CD8-positive, alpha-beta memory T cell (primary cell): Measurements from ENCODE around the gene SNRPA. TPM values are rescaled to one million over a fixed set of nuclear protein-coding genes. Genes with fewer than 3 reads are reported as not detected.

Experiments
- CTCF ChIA-PET: fragments of 350-600 bp; sonication (Branson Sonifier 250); formaldehyde crosslinking; loops from one replicate; lab custom pipeline; 2021; ENCODE audit warnings: antibody characterized with exemption; lab: Charles Lee
- POLR2A ChIA-PET: fragments of 350-600 bp; sonication (Branson Sonifier 250); formaldehyde crosslinking; loops from one replicate; lab custom pipeline; 2021; ENCODE audit warnings: antibody characterized with exemption; lab: Charles Lee
- DNase-seq, 5 donors: peaks; one replicate each; pipeline versions ENCODE4 v3.0.0 to v3.0.0-alpha.2; 2020 to 2022; ENCODE audit warnings: mixed read lengths in 1 of 5
- H3K27ac ChIP-seq: one replicate; pipeline ENCODE4 v1.7.0; 2013; ENCODE audit warnings: low read depth, mild to moderate bottlenecking, low read length, moderate library complexity
- H3K27me3 ChIP-seq: 2 replicates; pipeline ENCODE4 v1.7.0; 2013; ENCODE audit warnings: low read length, mild to moderate bottlenecking; ENCODE audit not compliant: insufficient read depth, poor library complexity, severe bottlenecking
- H3K36me3 ChIP-seq: 2 replicates; pipeline ENCODE4 v1.7.0; 2013; ENCODE audit warnings: mild to moderate bottlenecking, low read length, moderate library complexity; ENCODE audit not compliant: insufficient read depth
- H3K4me1 ChIP-seq: 2 replicates; pipeline ENCODE4 v1.7.0; 2013; ENCODE audit warnings: mild to moderate bottlenecking, low read length, moderate library complexity; ENCODE audit not compliant: insufficient read depth
- H3K4me3 ChIP-seq: 2 replicates; pipeline ENCODE4 v1.7.0; 2013; ENCODE audit warnings: mild to moderate bottlenecking, low read length
- H3K9me3 ChIP-seq: 2 replicates; pipeline ENCODE4 v1.7.0; 2013; ENCODE audit warnings: mild to moderate bottlenecking, low read length
- H3K27ac Mint-ChIP-seq, 8 donors: one replicate each; pipeline ENCODE4 v1.8.0; 2020 to 2021; ENCODE audit warnings: mixed read lengths in 8 of 8, mild to moderate bottlenecking in 6 of 8, inconsistent platforms in 3 of 8, moderate library complexity in 3 of 8
- H3K27me3 Mint-ChIP-seq, 2 donors: one replicate each; pipeline ENCODE4 v1.8.0; 2020 to 2021; ENCODE audit warnings: mixed read lengths in 2 of 2, mild to moderate bottlenecking in 1 of 2, moderate library complexity in 1 of 2
- H3K36me3 Mint-ChIP-seq, 3 donors: one replicate each; pipeline ENCODE4 v1.8.0; 2020 to 2021; ENCODE audit warnings: mixed read lengths in 3 of 3, inconsistent platforms in 1 of 3, mild to moderate bottlenecking in 1 of 3
- H3K4me1 Mint-ChIP-seq, 3 donors: one replicate each; pipeline ENCODE4 v1.8.0; 2020 to 2021; ENCODE audit warnings: mixed read lengths in 3 of 3, inconsistent platforms in 1 of 3, mild to moderate bottlenecking in 1 of 3
- H3K4me3 Mint-ChIP-seq, 7 donors: one replicate each; pipeline ENCODE4 v1.8.0; 2020 to 2021; ENCODE audit warnings: mixed read lengths in 7 of 7, mild to moderate bottlenecking in 6 of 7, moderate library complexity in 4 of 7, inconsistent platforms in 2 of 7
- H3K9me3 Mint-ChIP-seq, 5 donors: one replicate each; pipeline ENCODE4 v1.8.0; 2020 to 2022; ENCODE audit warnings: mixed read lengths in 5 of 5, mild to moderate bottlenecking in 3 of 5, moderate library complexity in 2 of 5, inconsistent platforms in 1 of 5
- polyA plus RNA-seq: library from polyadenylated mRNA; unstranded; fragments of 300-500 nt; fragmentation: Illumina TruSeq; gene quantifications from one replicate; pipeline ENCODE4 v1.2.3, GENCODE V29; 2021
- total RNA-seq, 2 experiments: library from RNA; stranded (reverse); gene quantifications; one replicate each; pipeline ENCODE4 v1.2.3, GENCODE V29; 2021

The SNRPA gene
- total and polyA plus RNA-seq, 3 experiments from 2014 or later = 89.5 to 202 (median 202) TPM

GRCh38 chr19:40717325-40717879 is 33.6 kb upstream of the SNRPA start:
- ChIA-PET CTCF (interaction anchor here (0.6 to 1.6 kb wide), 4 partner anchors 35 to 102 kb away, joined by 3 to 4 read pairs (median 4); no protein-coding TSS in a partner anchor), POLR2A (interaction anchor here (0.5 to 2.2 kb wide), 4 partner anchors 60 to 545 kb away, joined by 8 to 19 read pairs (median 8); partner anchors contain the start of genes EGLN2 and RAB4B)
- Mint-ChIP-seq H3K9me3 (no peaks in the 10 kb centered on the region), H3K4me1 (peaks cover 62 to 85% (median 78%) of the 10 kb centered on the region in 3 donors), H3K36me3 (peaks cover 0 to 36% (median 7%) of the 10 kb centered on the region in 3 donors), H3K4me3 (peak overlapping the region; percentile 80 to 97 (median 89)), H3K27ac (peak overlapping the region in 6 of 8 donors; percentile 75 to 88 (median 82)), H3K27me3 (peaks cover 0 to 2% of the 10 kb centered on the region in 2 donors)
- Histone ChIP-seq H3K4me3 (peak overlapping the region; percentile 99), H3K4me1 (peaks cover 59% of the 10 kb centered on the region), H3K27ac (peak overlapping the region; percentile 98), H3K27me3 (no peaks in the 10 kb centered on the region), H3K9me3 (no peaks in the 10 kb centered on the region), H3K36me3 (no peaks in the 10 kb centered on the region)
- DNase-seq = no peak

DNA sequence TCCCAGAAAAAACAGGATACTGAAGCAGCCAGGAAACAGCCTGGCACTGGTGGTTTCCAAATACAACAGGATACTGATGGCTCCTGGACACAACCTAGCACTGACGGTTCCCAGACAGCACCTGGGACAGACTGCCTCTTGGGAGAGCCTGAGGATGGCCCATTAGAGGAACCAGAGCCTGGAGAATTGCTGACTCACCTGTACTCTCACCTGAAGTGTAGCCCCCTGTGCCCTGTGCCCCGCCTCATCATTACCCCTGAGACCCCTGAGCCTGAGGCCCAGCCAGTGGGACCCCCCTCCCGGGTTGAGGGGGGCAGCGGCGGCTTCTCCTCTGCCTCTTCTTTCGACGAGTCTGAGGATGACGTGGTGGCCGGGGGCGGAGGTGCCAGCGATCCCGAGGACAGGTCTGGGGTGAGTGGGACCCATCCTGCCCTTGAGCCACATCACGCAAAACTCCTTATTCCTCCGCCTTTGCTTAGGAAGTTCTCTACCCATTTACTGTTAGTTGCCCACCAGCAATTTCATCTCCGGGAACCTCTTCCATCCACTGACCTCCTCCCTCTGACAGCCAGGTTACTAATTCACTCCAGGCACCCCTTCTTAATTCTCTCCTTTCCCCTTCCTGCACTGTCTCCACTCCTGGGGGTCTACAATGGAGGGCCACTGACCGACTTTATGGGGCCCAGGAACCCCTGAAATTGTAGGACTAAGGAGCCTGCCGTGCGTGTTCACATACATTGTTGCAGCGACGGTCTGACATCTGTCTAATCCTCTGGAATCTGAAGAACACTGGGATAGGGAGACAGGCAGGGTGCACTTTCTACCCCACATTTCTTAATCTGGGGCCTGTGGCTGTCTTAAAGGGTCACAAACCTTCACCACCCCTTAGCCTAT is 32.9 kb upstream of the SNRPA start:
- Mint-ChIP-seq H3K4me1 (peaks cover 62 to 84% (median 78%) of the 10 kb centered on the region in 3 donors), H3K9me3 (no peaks in the 10 kb centered on the region), H3K4me3 (peak overlapping the region; percentile 80 to 97 (median 91)), H3K27ac (peak overlapping the region in 7 of 8 donors; percentile 67 to 99 (median 94)), H3K36me3 (peaks cover 0 to 35% (median 8%) of the 10 kb centered on the region in 3 donors), H3K27me3 (peaks cover 0 to 2% of the 10 kb centered on the region in 2 donors)
- CTCF ChIA-PET = interaction anchor here (1.1 to 1.6 kb wide), 3 partner anchors 10 to 101 kb away, joined by 3 to 4 read pairs (median 4); no protein-coding TSS in a partner anchor
- no peaks in the 10 kb centered on the region for H3K27me3 ChIP-seq
- H3K36me3 ChIP-seq = no peaks in the 10 kb centered on the region
- H3K9me3 ChIP-seq = no peaks in the 10 kb centered on the region
- H3K27ac ChIP-seq = peak overlapping the region; percentile 98
- POLR2A ChIA-PET = interaction anchor here (0.5 to 2.2 kb wide), 5 partner anchors 60 to 544 kb away, joined by 5 to 9 read pairs (median 8); partner anchors contain the start of genes EGLN2 and RAB4B
- peak in 1 of 5 donors; percentile 4 for DNase-seq
- H3K4me3 ChIP-seq = peak overlapping the region; percentile 99
- peaks cover 59% of the 10 kb centered on the region for H3K4me1 ChIP-seq

DNA sequence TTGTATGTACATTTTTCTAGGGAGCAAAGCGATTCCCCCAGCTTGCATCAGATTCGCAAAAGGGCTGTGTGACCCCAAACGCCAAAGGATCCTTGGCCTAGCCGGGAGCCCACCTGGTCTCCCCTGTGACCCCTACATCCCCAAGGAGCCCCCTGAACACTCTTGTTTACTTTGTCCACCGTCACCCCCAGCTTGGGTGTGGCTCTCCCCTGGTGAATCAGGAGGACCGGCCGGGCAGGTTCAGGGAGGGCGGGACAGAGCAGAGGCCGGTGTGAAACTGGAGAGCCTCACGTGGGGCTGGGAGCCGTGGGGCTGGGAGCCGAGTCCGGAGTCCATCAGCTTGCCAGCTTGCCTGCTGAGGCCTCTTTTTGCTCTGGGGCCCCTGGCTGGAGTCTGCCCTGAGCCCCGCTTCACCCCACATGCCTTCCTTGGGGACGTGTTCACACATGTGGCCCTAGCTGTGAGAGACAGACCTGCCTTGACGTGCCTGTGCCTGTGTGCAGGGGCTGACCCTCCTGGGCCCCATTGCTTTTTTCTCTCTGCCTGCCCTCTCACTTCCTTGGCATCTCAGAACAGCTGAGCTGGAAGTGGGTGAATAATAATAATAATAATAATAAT is 32.1 kb upstream of the SNRPA start:
- Mint-ChIP-seq H3K4me1 (peaks cover 62 to 84% (median 82%) of the 10 kb centered on the region in 3 donors), H3K36me3 (peaks cover 0 to 37% (median 8%) of the 10 kb centered on the region in 3 donors), H3K9me3 (no peaks in the 10 kb centered on the region), H3K4me3 (peak overlapping the region; percentile 80 to 97 (median 91)), H3K27me3 (peaks cover 0 to 2% of the 10 kb centered on the region in 2 donors), H3K27ac (peak overlapping the region; percentile 67 to 99 (median 90))
- Histone ChIP-seq H3K27ac (peak overlapping the region; percentile 98), H3K27me3 (no peaks in the 10 kb centered on the region), H3K4me1 (peaks cover 59% of the 10 kb centered on the region), H3K4me3 (peak overlapping the region; percentile 99), H3K36me3 (no peaks in the 10 kb centered on the region), H3K9me3 (no peaks in the 10 kb centered on the region)
- ChIA-PET CTCF (interaction anchor here (1.1 kb wide), 1 partner anchor 9 kb away, joined by 3 read pairs; no protein-coding TSS in a partner anchor), POLR2A (interaction anchor here (0.6 to 0.7 kb wide), 2 partner anchors 59 to 82 kb away, joined by 5 read pairs; partner anchors contain the start of gene RAB4B)
- no peak for DNase-seq

DNA sequence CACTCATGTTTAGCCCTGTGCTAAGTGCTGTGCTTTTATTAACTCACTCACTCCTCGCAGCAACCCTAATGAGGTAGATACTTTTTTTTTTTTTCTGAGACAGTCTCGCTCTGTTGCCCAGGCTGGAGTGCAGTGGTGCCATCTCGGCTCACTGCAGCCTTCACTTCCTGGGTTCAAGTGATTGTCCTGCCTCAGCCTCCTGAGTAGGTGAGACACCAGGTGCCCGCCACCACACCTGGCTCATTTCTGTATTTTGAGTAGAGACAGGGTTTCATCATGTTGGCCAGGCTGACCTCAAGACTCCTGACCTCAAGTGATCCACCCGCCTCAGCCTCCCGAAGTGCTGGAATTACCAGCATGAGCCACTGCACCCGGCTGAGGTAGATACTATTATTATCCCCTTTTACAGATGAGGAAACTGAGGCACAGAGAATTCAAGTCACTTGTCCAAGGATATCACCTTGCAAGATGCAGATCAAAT is 31.5 kb upstream of the SNRPA start:
- peak overlapping the region; percentile 98 for H3K27ac ChIP-seq
- Mint-ChIP-seq H3K9me3 (no peaks in the 10 kb centered on the region), H3K27me3 (peaks cover 0 to 2% of the 10 kb centered on the region in 2 donors), H3K36me3 (peaks cover 0 to 41% (median 10%) of the 10 kb centered on the region in 3 donors), H3K4me3 (peak overlapping the region; percentile 40 to 91 (median 54)), H3K27ac (peak overlapping the region in 5 of 8 donors; percentile 60 to 94 (median 73)), H3K4me1 (peaks cover 57 to 83% (median 81%) of the 10 kb centered on the region in 3 donors)
- no peaks in the 10 kb centered on the region for H3K36me3 ChIP-seq
- CTCF ChIA-PET = interaction anchor here (1.1 kb wide), 1 partner anchor 9 kb away, joined by 3 read pairs; no protein-coding TSS in a partner anchor
- H3K9me3 ChIP-seq = no peaks in the 10 kb centered on the region
- no peak for DNase-seq
- H3K4me1 ChIP-seq = peaks cover 55% of the 10 kb centered on the region
- POLR2A ChIA-PET = no interaction called here
- H3K4me3 ChIP-seq = no peak overlapping the region
- no peaks in the 10 kb centered on the region for H3K27me3 ChIP-seq

GRCh38 chr19:40721140-40721486 is 29.9 kb upstream of the SNRPA start:
- Histone ChIP-seq H3K4me3 (no peak overlapping the region), H3K9me3 (no peaks in the 10 kb centered on the region), H3K36me3 (no peaks in the 10 kb centered on the region), H3K4me1 (peaks cover 42% of the 10 kb centered on the region), H3K27me3 (no peaks in the 10 kb centered on the region), H3K27ac (no peak overlapping the region)
- Mint-ChIP-seq H3K4me3 (peak overlapping the region in 3 of 7 donors; percentile 51 to 79 (median 58)), H3K9me3 (no peaks in the 10 kb centered on the region), H3K27ac (peak overlapping the region in 3 of 8 donors; percentile 23 to 70 (median 60)), H3K36me3 (peaks cover 0 to 45% (median 13%) of the 10 kb centered on the region in 3 donors), H3K27me3 (peaks cover 0 to 2% of the 10 kb centered on the region in 2 donors), H3K4me1 (peaks cover 42 to 67% (median 67%) of the 10 kb centered on the region in 3 donors)
- DNase-seq = no peak
- CTCF ChIA-PET = interaction anchor here (0.6 to 1.5 kb wide), 2 partner anchors 9 to 67 kb away, joined by 3 to 5 read pairs; no protein-coding TSS in a partner anchor
- POLR2A ChIA-PET = interaction anchor here (0.6 kb wide), 1 partner anchor 31 kb away, joined by 11 read pairs; no protein-coding TSS in a partner anchor

DNA sequence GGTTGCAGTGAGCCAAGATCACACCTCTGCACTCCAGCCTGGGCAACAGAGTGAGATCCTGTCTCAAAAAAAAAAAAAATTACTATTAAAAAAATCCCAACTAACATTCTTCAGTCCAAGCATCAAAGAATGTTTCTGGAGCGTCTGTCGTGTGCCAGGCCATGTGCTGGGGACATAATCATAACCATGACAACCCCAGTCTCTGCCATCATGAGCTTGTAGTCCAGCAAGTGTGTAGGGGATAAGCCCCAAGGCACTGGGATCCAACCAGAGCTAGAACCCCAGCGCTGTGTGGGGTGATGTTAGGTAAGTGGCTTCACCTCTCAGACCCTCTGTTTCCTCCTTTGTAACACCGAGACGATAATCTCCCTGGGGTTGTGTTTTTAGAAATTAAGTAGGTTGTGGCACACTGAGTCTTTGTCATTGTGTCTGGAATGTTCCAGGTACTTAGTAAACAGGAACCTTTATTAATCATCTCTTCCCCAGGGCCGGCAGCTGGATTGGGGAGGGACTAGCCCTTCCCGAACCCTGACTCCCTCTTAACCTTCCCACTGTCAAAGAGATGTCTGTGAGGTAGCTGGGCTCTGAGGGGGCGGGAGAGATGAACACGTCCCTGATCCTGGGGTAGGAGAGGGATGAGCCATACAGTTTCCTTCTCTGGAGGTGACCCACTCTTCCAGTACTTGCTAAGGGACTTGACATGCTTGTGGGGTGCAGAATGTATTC is 28.9 kb upstream of the SNRPA start:
- Histone ChIP-seq H3K27ac (no peak overlapping the region), H3K27me3 (no peaks in the 10 kb centered on the region), H3K4me3 (no peak overlapping the region), H3K4me1 (peaks cover 37% of the 10 kb centered on the region), H3K36me3 (no peaks in the 10 kb centered on the region), H3K9me3 (no peaks in the 10 kb centered on the region)
- no peak for DNase-seq
- peaks cover 0 to 45% (median 13%) of the 10 kb centered on the region in 3 donors for H3K36me3 Mint-ChIP-seq
- peaks cover 35 to 61% (median 60%) of the 10 kb centered on the region in 3 donors for H3K4me1 Mint-ChIP-seq
- ChIA-PET CTCF (interaction anchor here (0.6 to 1.5 kb wide), 3 partner anchors 8 to 85 kb away, joined by 3 to 5 read pairs (median 3); no protein-coding TSS in a partner anchor), POLR2A (no interaction called here)
- peak overlapping the region in 2 of 8 donors; percentile 33 to 52 for H3K27ac Mint-ChIP-seq
- peak overlapping the region in 1 of 7 donors; percentile 40 for H3K4me3 Mint-ChIP-seq
- no peaks in the 10 kb centered on the region for H3K9me3 Mint-ChIP-seq
- peaks cover 0 to 2% of the 10 kb centered on the region in 2 donors for H3K27me3 Mint-ChIP-seq
